ENCODE results near the gene BPIFB4. TPM values are rescaled to one million over a fixed set of nuclear protein-coding genes. Genes with fewer than 3 reads are reported as not detected.

BPIFB4 gene
- total RNA-seq: not detected in 2 replicates
- not detected in 2 replicates for polyA plus RNA-seq

- 91% methylated on average over 2 of the region's 2 CpGs for WGBS (ENCODE audit: low lambda C conversion rate, missing lambda C conversion rate)
- DNase-seq (ENCODE audit: low spot score): no peak
- Histone ChIP-seq H3K4me2 (no peak within 1 kb of the TSS), H3K79me2 (no peaks in the 10 kb centered on the region), H3K27me3 (peaks cover 9% of the 10 kb centered on the region), H2AFZ (no peak within 1 kb of the TSS), H3K27ac (no peak within 1 kb of the TSS), H3K9me3 (ENCODE audit: low read depth) (no peaks in the 10 kb centered on the region), H3K4me3 (no peak within 1 kb of the TSS), H3K4me1 (ENCODE audit: insufficient read depth) (no peaks in the 10 kb centered on the region), H3K9me2 (replicated peaks; ENCODE audit: insufficient read depth) (no peaks in the 10 kb centered on the region), H3K36me3 (replicated peaks; ENCODE audit: insufficient read depth, low read depth) (no peaks in the 10 kb centered on the region), H4K20me1 (ENCODE audit: insufficient read depth, poor library complexity, severe bottlenecking) (no peaks in the 10 kb centered on the region)
- TF ChIP-seq EZH2 (IDR thresholded peaks at IDR 0.05; ENCODE audit: borderline replicate concordance): no peak
These were observed at the start of gene BPIFB4 for GRCh38 chr20:33079259-33079658. Gene BPIFB4, plus strand, starts transcription at chr20:33079643. Its CDS starts 1,884 bp downstream, at chr20:33081527.

GRCh38 chr20:33030076-33030475, 49.4 kb upstream of the BPIFB4 start:
- TF ChIP-seq, protein P1, sequence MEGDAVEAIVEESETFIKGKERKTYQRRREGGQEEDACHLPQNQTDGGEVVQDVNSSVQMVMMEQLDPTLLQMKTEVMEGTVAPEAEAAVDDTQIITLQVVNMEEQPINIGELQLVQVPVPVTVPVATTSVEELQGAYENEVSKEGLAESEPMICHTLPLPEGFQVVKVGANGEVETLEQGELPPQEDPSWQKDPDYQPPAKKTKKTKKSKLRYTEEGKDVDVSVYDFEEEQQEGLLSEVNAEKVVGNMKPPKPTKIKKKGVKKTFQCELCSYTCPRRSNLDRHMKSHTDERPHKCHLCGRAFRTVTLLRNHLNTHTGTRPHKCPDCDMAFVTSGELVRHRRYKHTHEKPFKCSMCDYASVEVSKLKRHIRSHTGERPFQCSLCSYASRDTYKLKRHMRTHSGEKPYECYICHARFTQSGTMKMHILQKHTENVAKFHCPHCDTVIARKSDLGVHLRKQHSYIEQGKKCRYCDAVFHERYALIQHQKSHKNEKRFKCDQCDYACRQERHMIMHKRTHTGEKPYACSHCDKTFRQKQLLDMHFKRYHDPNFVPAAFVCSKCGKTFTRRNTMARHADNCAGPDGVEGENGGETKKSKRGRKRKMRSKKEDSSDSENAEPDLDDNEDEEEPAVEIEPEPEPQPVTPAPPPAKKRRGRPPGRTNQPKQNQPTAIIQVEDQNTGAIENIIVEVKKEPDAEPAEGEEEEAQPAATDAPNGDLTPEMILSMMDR (IDR thresholded peaks at IDR 0.05; ENCODE audit: poor library complexity): no peak
- TF ChIP-seq EZH2 (IDR thresholded peaks at IDR 0.05; ENCODE audit: borderline replicate concordance): no peak
- TF ChIP-seq EZH2phosphoT487 (IDR thresholded peaks at IDR 0.05; ENCODE audit: low read depth, severe bottlenecking, unreplicated experiment): no peak
- H3K4me2 ChIP-seq: no peak overlapping the region
- peaks cover 18% of the 10 kb centered on the region for H3K27me3 ChIP-seq
- no peaks in the 10 kb centered on the region for H3K4me1 ChIP-seq (ENCODE audit: insufficient read depth)
- H3K36me3 ChIP-seq (replicated peaks; ENCODE audit: insufficient read depth, low read depth): no peaks in the 10 kb centered on the region
- no peak for DNase-seq (ENCODE audit: low spot score)
- H3K9me3 ChIP-seq (ENCODE audit: low read depth): no peaks in the 10 kb centered on the region
- no peaks in the 10 kb centered on the region for H3K9me2 ChIP-seq (replicated peaks; ENCODE audit: insufficient read depth)
- 88% methylated on average over 9 of the region's 9 CpGs for WGBS (ENCODE audit: low lambda C conversion rate, missing lambda C conversion rate)
- H3K27ac ChIP-seq: no peak overlapping the region
- H2AFZ ChIP-seq: no peak overlapping the region
- H4K20me1 ChIP-seq (ENCODE audit: insufficient read depth, poor library complexity, severe bottlenecking): no peaks in the 10 kb centered on the region
- H3K4me3 ChIP-seq: no peak overlapping the region
- no peaks in the 10 kb centered on the region for H3K79me2 ChIP-seq

DNA sequence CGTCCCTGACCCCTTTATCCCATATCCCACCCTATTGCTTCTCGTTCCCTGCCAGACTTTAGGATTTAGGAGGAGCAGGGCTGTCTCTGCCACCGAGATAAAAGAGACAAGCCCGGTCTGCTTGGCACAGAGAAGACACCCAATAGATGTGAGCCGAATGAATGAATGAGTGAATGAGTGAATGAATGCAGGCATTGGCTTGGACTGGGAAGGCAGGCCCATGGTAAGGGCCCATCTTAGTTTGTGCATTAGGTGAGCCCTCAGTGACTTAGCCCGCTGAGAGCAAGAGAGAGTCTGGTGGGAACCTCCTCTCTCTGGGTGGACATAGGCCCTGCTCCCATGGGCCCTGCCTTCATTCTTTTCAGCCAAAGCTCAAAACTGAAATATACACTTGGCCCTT, 48.9 kb upstream of the BPIFB4 start:
- WGBS (ENCODE audit: low lambda C conversion rate, missing lambda C conversion rate): 93% methylated on average over 6 of the region's 6 CpGs

GRCh38 chr20:33031531-33031930, 47.9 kb upstream of the BPIFB4 start, which contains the start of gene BPIFB6:
Gene BPIFB6, plus strand, starts transcription at chr20:33031648. Its CDS starts 0 bp downstream, at chr20:33031648.
- TF ChIP-seq EZH2 (IDR thresholded peaks at IDR 0.05; ENCODE audit: borderline replicate concordance) (no peak), EZH2phosphoT487 (IDR thresholded peaks at IDR 0.05; ENCODE audit: low read depth, severe bottlenecking, unreplicated experiment) (no peak)
- TF ChIP-seq, protein P1 (IDR thresholded peaks at IDR 0.05; ENCODE audit: poor library complexity): no peak
- Histone ChIP-seq H3K9me3 (ENCODE audit: low read depth) (no peaks in the 10 kb centered on the region), H4K20me1 (ENCODE audit: insufficient read depth, poor library complexity, severe bottlenecking) (no peaks in the 10 kb centered on the region), H3K4me1 (ENCODE audit: insufficient read depth) (no peaks in the 10 kb centered on the region), H3K27ac (no peak within 1 kb of the TSS), H3K4me2 (no peak within 1 kb of the TSS), H3K79me2 (no peaks in the 10 kb centered on the region), H3K36me3 (replicated peaks; ENCODE audit: insufficient read depth, low read depth) (no peaks in the 10 kb centered on the region), H3K27me3 (peaks cover 24% of the 10 kb centered on the region), H2AFZ (no peak within 1 kb of the TSS), H3K4me3 (no peak within 1 kb of the TSS), H3K9me2 (replicated peaks; ENCODE audit: insufficient read depth) (no peaks in the 10 kb centered on the region)
- 94% methylated on average over 10 of the region's 10 CpGs for WGBS (ENCODE audit: low lambda C conversion rate, missing lambda C conversion rate)
- no peak for DNase-seq (ENCODE audit: low spot score)

More for the DNA sequence above, 48.9 kb upstream of the BPIFB4 start:
- H3K27me3 ChIP-seq: peaks cover 20% of the 10 kb centered on the region
- H3K36me3 ChIP-seq (replicated peaks; ENCODE audit: insufficient read depth, low read depth): no peaks in the 10 kb centered on the region
- H2AFZ ChIP-seq: no peak overlapping the region
- H3K4me3 ChIP-seq: no peak overlapping the region
- no peak overlapping the region for H3K27ac ChIP-seq
- H3K9me3 ChIP-seq (ENCODE audit: low read depth): no peaks in the 10 kb centered on the region
- no peak for TF ChIP-seq EZH2phosphoT487 (IDR thresholded peaks at IDR 0.05; ENCODE audit: low read depth, severe bottlenecking, unreplicated experiment)
- TF ChIP-seq EZH2 (IDR thresholded peaks at IDR 0.05; ENCODE audit: borderline replicate concordance): no peak
- TF ChIP-seq, protein P1 (IDR thresholded peaks at IDR 0.05; ENCODE audit: poor library complexity): no peak
- H3K9me2 ChIP-seq (replicated peaks; ENCODE audit: insufficient read depth): no peaks in the 10 kb centered on the region
- H3K79me2 ChIP-seq: no peaks in the 10 kb centered on the region
- no peak overlapping the region for H3K4me2 ChIP-seq
- no peaks in the 10 kb centered on the region for H3K4me1 ChIP-seq (ENCODE audit: insufficient read depth)
- H4K20me1 ChIP-seq (ENCODE audit: insufficient read depth, poor library complexity, severe bottlenecking): no peaks in the 10 kb centered on the region
- no peak for DNase-seq (ENCODE audit: low spot score)

All from hepatocyte (in vitro differentiated cells).